H1 (cell line): ENCODE data around the gene POLR3G. TPM values are rescaled to one million over a fixed set of nuclear protein-coding genes. Genes with fewer than 3 reads are reported as not detected.
A peak's percentile ranks its signal among the peaks of the same experiment; 100 is the strongest.

Experiments
- CTCF ChIA-PET: fragments of 300-600 bp; sonication (Branson Sonifier 250); formaldehyde crosslinking; loops from one replicate; lab custom pipeline; 2021; ENCODE audit not compliant: partially characterized antibody; lab: Charles Lee
- POLR2A ChIA-PET: fragments of 300-600 bp; sonication (Branson Sonifier 250); formaldehyde crosslinking; loops from one replicate; lab custom pipeline; 2021; ENCODE audit warnings: inconsistent platforms; ENCODE audit not compliant: partially characterized antibody; lab: Charles Lee
- DNase-seq, 2 experiments: peaks; one replicate each; pipeline versions ENCODE4 v3.0.0 to v3.0.0-alpha.2; 2010 to 2022; ENCODE audit warnings: low spot score in 2 of 2, low read depth in 1 of 2, mixed read lengths in 1 of 2
- FAIRE-seq: peaks from 2 replicates; lab custom pipeline; 2011; peaks lifted over from hg19 to GRCh38; lab: Jason Lieb, UNC
- H2AFZ ChIP-seq: 2 replicates; pipeline ENCODE4 v1.8.1; 2012; ENCODE audit warnings: low read length, inconsistent platforms
- H2AK5ac ChIP-seq: 2 replicates; pipeline ENCODE4 v1.6.1; 2013; ENCODE audit warnings: low read depth, low read length
- H2BK120ac ChIP-seq: replicated peaks from 2 replicates; pipeline ENCODE3; 2013; ENCODE audit warnings: low read depth, low read length, inconsistent platforms
- H2BK12ac ChIP-seq: 2 replicates; pipeline ENCODE4 v1.6.1; 2013; ENCODE audit warnings: low read depth, low read length
- H2BK15ac ChIP-seq: 2 replicates; pipeline ENCODE4 v1.6.1; 2013; ENCODE audit warnings: low read length
- H2BK20ac ChIP-seq: 2 replicates; pipeline ENCODE4 v1.6.1; 2013; ENCODE audit warnings: low read length
- H2BK5ac ChIP-seq: 2 replicates; pipeline ENCODE4 v1.6.1; 2013; ENCODE audit warnings: low read depth, low read length
- H3K14ac ChIP-seq: 2 replicates; pipeline ENCODE4 v1.6.1; 2013; ENCODE audit warnings: inconsistent platforms; ENCODE audit not compliant: insufficient read length
- H3K18ac ChIP-seq: 2 replicates; pipeline ENCODE4 v1.6.1; 2013; ENCODE audit warnings: low read length; ENCODE audit errors: extremely low read depth
- H3K23ac ChIP-seq: 2 replicates; pipeline ENCODE4 v1.6.1; 2013; ENCODE audit warnings: inconsistent platforms; ENCODE audit not compliant: insufficient read length
- H3K23me2 ChIP-seq: 2 replicates; pipeline ENCODE4 v1.6.1; 2013; ENCODE audit warnings: low read depth, low read length
- H3K27ac ChIP-seq: 2 replicates; pipeline ENCODE4 v1.6.1; 2011; ENCODE audit warnings: low read depth, low read length, inconsistent platforms
- H3K27me3 ChIP-seq, 4 experiments: replicated peaks in 1 of 4; 1 replicate in 1 of 4; 2 replicates in 3 of 4; pipeline versions ENCODE4 v1.6.1 to v1.8.1; 2011 to 2013; ENCODE audit warnings: low read length in 3 of 4, mild to moderate bottlenecking in 3 of 4, inconsistent platforms in 2 of 4, mixed read lengths in 2 of 4, moderate library complexity in 1 of 4; ENCODE audit not compliant: control insufficient read depth in 3 of 4, insufficient read depth in 3 of 4; ENCODE audit errors: extremely low read depth in 1 of 4
- H3K36me3 ChIP-seq, 4 experiments: 2 replicates each; pipeline versions ENCODE4 v1.6.1 to v1.8.1; 2011 to 2013; ENCODE audit warnings: mild to moderate bottlenecking in 4 of 4, low read length in 3 of 4, moderate library complexity in 2 of 4, control low read depth in 1 of 4, inconsistent platforms in 1 of 4; ENCODE audit not compliant: insufficient read depth in 4 of 4, control insufficient read depth in 2 of 4
- H3K4ac ChIP-seq: replicated peaks from 2 replicates; pipeline ENCODE3; 2013; ENCODE audit warnings: low read length, low read depth, mixed read lengths, inconsistent platforms; ENCODE audit not compliant: insufficient read length
- H3K4me1 ChIP-seq, 4 experiments: replicated peaks in 1 of 4; 1 replicate in 1 of 4; 2 replicates in 3 of 4; pipeline versions ENCODE4 v1.6.1 to v1.8.1; 2011 to 2013; ENCODE audit warnings: low read length in 3 of 4, inconsistent platforms in 2 of 4, mixed read lengths in 1 of 4; ENCODE audit not compliant: insufficient read depth in 4 of 4, control insufficient read depth in 3 of 4
- H3K4me2 ChIP-seq, 2 experiments: 2 replicates each; pipeline versions ENCODE4 v1.6.1 to v1.8.1; 2011 to 2013; ENCODE audit warnings: low read depth in 2 of 2, low read length in 2 of 2, control low read depth in 1 of 2, inconsistent platforms in 1 of 2, mild to moderate bottlenecking in 1 of 2; ENCODE audit not compliant: insufficient read depth in 1 of 2
- H3K4me3 ChIP-seq, 4 experiments: fragments of 200-600, 300-600 bp in 1 of 4; sonication (generic), shearing (Covaris generic), sonication (Bioruptor Twin) in 1 of 4; 2 replicates each; pipeline versions ENCODE4 v1.5.1 to v1.8.1; 2011 to 2016; ENCODE audit warnings: low read length in 4 of 4, low read depth in 3 of 4, control low read depth in 2 of 4, inconsistent platforms in 2 of 4, mild to moderate bottlenecking in 2 of 4, mixed read lengths in 1 of 4, moderate library complexity in 1 of 4; ENCODE audit not compliant: insufficient read depth in 2 of 4; ENCODE audit errors: extremely low read depth in 1 of 4
- H3K56ac ChIP-seq: replicated peaks from 2 replicates; pipeline ENCODE3; 2013; ENCODE audit warnings: low read depth, mild to moderate bottlenecking, mixed read lengths, low read length, inconsistent platforms; ENCODE audit not compliant: insufficient read length
- H3K79me1 ChIP-seq: 2 replicates; pipeline ENCODE4 v1.6.1; 2013; ENCODE audit warnings: low read depth, low read length, control low read depth
- H3K79me2 ChIP-seq, 2 experiments: 2 replicates each; pipeline versions ENCODE4 v1.6.1 to v1.8.1; 2012 to 2013; ENCODE audit warnings: low read length in 2 of 2, mild to moderate bottlenecking in 2 of 2, inconsistent platforms in 1 of 2; ENCODE audit not compliant: insufficient read depth in 2 of 2, control insufficient read depth in 1 of 2
- H3K9ac ChIP-seq, 4 experiments: replicated peaks in 1 of 4; 1 replicate in 1 of 4; 2 replicates in 3 of 4; pipeline versions ENCODE4 v1.6.1 to v1.8.1; 2011 to 2013; ENCODE audit warnings: low read depth in 3 of 4, low read length in 3 of 4, control low read depth in 2 of 4, mild to moderate bottlenecking in 2 of 4, moderate library complexity in 2 of 4, inconsistent platforms in 1 of 4; ENCODE audit errors: extremely low read depth in 1 of 4
- H3K9me3 ChIP-seq, 2 experiments: 2 replicates each; pipeline versions ENCODE4 v1.6.1 to v1.8.1; 2012 to 2013; ENCODE audit warnings: mild to moderate bottlenecking in 2 of 2, moderate library complexity in 2 of 2, control low read depth in 1 of 2, inconsistent platforms in 1 of 2, low read depth in 1 of 2, low read length in 1 of 2, mixed read lengths in 1 of 2; ENCODE audit not compliant: insufficient read depth in 2 of 2
- H4K20me1 ChIP-seq, 2 experiments: replicated peaks in 1 of 2; 2 replicates each; pipeline versions ENCODE3 to v1.8.1; 2011 to 2013; ENCODE audit warnings: inconsistent platforms in 2 of 2, low read length in 2 of 2, mild to moderate bottlenecking in 1 of 2; ENCODE audit not compliant: insufficient read depth in 2 of 2, control insufficient read depth in 1 of 2
- H4K5ac ChIP-seq: 2 replicates; pipeline ENCODE4 v1.6.1; 2013; ENCODE audit warnings: low read length, low read depth, mixed read lengths, inconsistent platforms; ENCODE audit not compliant: insufficient read length
- H4K8ac ChIP-seq: 2 replicates; pipeline ENCODE4 v1.8.0; 2013; ENCODE audit warnings: mild to moderate bottlenecking, moderate library complexity, low read length, inconsistent platforms; ENCODE audit not compliant: insufficient read depth; ENCODE audit errors: extremely low read depth
- H4K91ac ChIP-seq: replicated peaks from 2 replicates; pipeline ENCODE3; 2013; ENCODE audit warnings: low read length, mixed read lengths, inconsistent platforms; ENCODE audit not compliant: insufficient read length
- CHD2 ChIP-seq: IDR thresholded peaks from 2 replicates; pipeline ENCODE4 v1.6.1; 2012; ENCODE audit warnings: low read length, improper control_type of control experiment
- EZH2 ChIP-seq: fragments of 200-600 bp; sonication (generic); IDR thresholded peaks from 2 replicates; pipeline ENCODE4 v1.7.1; 2012; ENCODE audit warnings: low read depth, mild to moderate bottlenecking, moderate library complexity, low read length, inconsistent platforms; ENCODE audit not compliant: severe bottlenecking
- GABPA ChIP-seq: IDR thresholded peaks from 2 replicates; pipeline ENCODE4 v1.6.1; 2011; ENCODE audit warnings: mild to moderate bottlenecking, low read length, moderate library complexity, borderline replicate concordance; ENCODE audit not compliant: insufficient read depth
- HDAC6 ChIP-seq: IDR thresholded peaks from one replicate; pipeline ENCODE4 v1.7.1; 2012; ENCODE audit warnings: low read depth, mild to moderate bottlenecking, inconsistent platforms, low read length, moderate library complexity
- JUN ChIP-seq: IDR thresholded peaks from 2 replicates; pipeline ENCODE4 v1.6.1; 2011; ENCODE audit warnings: low read depth, mild to moderate bottlenecking, improper control_type of control experiment, low read length
- SIN3A ChIP-seq, 2 experiments: IDR thresholded peaks in 1 of 2; conservative IDR thresholded peaks in 1 of 2; 2 replicates each; pipeline ENCODE4 v1.6.1; 2011 to 2012; ENCODE audit warnings: low read length in 2 of 2, improper control_type of control experiment in 1 of 2, low read depth in 1 of 2, mild to moderate bottlenecking in 1 of 2
- SIRT6 ChIP-seq: IDR thresholded peaks from one replicate; pipeline ENCODE4 v1.7.1; 2012; ENCODE audit warnings: low read length, inconsistent platforms
- TBP ChIP-seq: IDR thresholded peaks from 2 replicates; pipeline ENCODE4 v1.6.1; 2011; ENCODE audit warnings: low read depth, low read length, improper control_type of control experiment
- polyA plus RNA-seq, 7 experiments: library from polyadenylated mRNA; depleted of rRNA in 3 of 7; stranded (reverse) in 5 of 7; unstranded in 2 of 7; fragments of >200 nt in 5 of 7; fragments of 200-250 nt in 2 of 7; gene quantifications; 1 replicate in 5 of 7; 2 replicates in 1 of 7; 4 replicates in 1 of 7; pipeline versions ENCODE4 v1.2.1 to v1.2.3, GENCODE V29; 2011 to 2013; ENCODE audit warnings: missing spikeins in 2 of 7, mixed read lengths in 2 of 7
- total RNA-seq: library from RNA; stranded (reverse); fragmentation: NEBNext Ultra II Directional; extraction: Animal tissue kit (Norgen Biotek cat#: 25700); gene quantifications from 2 replicates; pipeline ENCODE4 v1.2.1, GENCODE V29; 2021
- TF ChIP-seq, protein P1 (sequence below): IDR thresholded peaks from 2 replicates; pipeline ENCODE4 v1.6.1; 2011; ENCODE audit warnings: low read length, improper control_type of control experiment

POLR3G gene
- total and polyA plus RNA-seq, 2 of the 8 experiments (the other 6 are each of a cell fraction or from before 2014, with no cell fraction given) = 119 to 179 TPM

DNA sequence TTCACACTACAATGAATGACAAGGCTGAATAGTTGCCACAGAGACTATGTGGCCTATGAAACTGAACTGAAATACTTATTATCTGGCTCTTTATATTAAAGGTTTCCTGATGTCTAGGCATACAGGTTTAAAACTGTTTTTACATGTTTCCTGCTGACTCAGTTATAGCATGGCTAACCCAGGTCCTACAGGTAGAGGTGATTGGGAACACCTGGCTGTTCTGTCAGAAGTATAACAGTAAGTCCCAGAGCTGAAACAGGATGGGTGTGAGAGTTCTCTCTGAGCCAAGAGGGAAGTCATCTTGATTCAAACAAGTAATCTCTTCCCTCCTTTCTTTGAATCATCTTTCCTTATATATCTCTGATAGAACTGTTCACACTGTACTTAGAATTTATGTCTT, 79.0 kb downstream of the POLR3G start:
- H3K4me2 ChIP-seq = no peak overlapping the region
- H3K56ac ChIP-seq = no peak overlapping the region
- no peak overlapping the region for H3K23ac ChIP-seq
- H3K79me2 ChIP-seq = no peaks in the 10 kb centered on the region
- no peak overlapping the region for H2BK20ac ChIP-seq
- POLR2A ChIA-PET = interaction anchor here (1.8 kb wide), 1 partner anchor 9 kb away, joined by 6 read pairs; no protein-coding TSS in a partner anchor
- H3K36me3 ChIP-seq = no peaks in the 10 kb centered on the region
- no peaks in the 10 kb centered on the region for H3K27me3 ChIP-seq
- no peaks in the 10 kb centered on the region for H3K9me3 ChIP-seq
- CTCF ChIA-PET = interaction anchor here (1.5 kb wide), 1 partner anchor 51 kb away, joined by 4 read pairs; no protein-coding TSS in a partner anchor
- TF ChIP-seq CHD2 (no peak), JUN (no peak), GABPA (no peak), EZH2 (no peak), HDAC6 (no peak), SIRT6 (no peak), TBP (no peak), SIN3A (conservative IDR thresholded peaks at IDR 0.05 in 1 of 2, IDR thresholded peaks at IDR 0.05 in 1 of 2; ENCODE audit: low read depth in 1 of 2, low read length in 2 of 2) (no peak)
- TF ChIP-seq, protein P1, sequence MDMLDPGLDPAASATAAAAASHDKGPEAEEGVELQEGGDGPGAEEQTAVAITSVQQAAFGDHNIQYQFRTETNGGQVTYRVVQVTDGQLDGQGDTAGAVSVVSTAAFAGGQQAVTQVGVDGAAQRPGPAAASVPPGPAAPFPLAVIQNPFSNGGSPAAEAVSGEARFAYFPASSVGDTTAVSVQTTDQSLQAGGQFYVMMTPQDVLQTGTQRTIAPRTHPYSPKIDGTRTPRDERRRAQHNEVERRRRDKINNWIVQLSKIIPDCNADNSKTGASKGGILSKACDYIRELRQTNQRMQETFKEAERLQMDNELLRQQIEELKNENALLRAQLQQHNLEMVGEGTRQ = no peak
- peaks cover 3 to 14% (median 8%) of the 10 kb centered on the region in 4 experiments; a peak in 6 of 7 replicates for H3K4me1 ChIP-seq
- DNase-seq = no peak
- H3K4me3 ChIP-seq = no peak overlapping the region
- no peak overlapping the region for H3K14ac ChIP-seq
- no peak overlapping the region for H3K27ac ChIP-seq
- no peak overlapping the region for H4K5ac ChIP-seq
- no peak overlapping the region for H2BK15ac ChIP-seq
- H3K9ac ChIP-seq = no peak overlapping the region
- H2BK120ac ChIP-seq = no peak overlapping the region
- no peaks in the 10 kb centered on the region for H3K79me1 ChIP-seq
- H4K91ac ChIP-seq = no peak overlapping the region
- no peak overlapping the region for H2AK5ac ChIP-seq
- H3K4ac ChIP-seq = no peak overlapping the region
- no peak for FAIRE-seq
- no peak overlapping the region for H2BK12ac ChIP-seq
- no peaks in the 10 kb centered on the region for H4K20me1 ChIP-seq
- no peak overlapping the region for H4K8ac ChIP-seq
- no peak overlapping the region for H2BK5ac ChIP-seq
- H3K18ac ChIP-seq = peak overlapping the region; percentile 52; the same call in 1 of the 2 replicates
- H3K23me2 ChIP-seq = peaks cover 5% of the 10 kb centered on the region; the same call in 1 of the 2 replicates
- no peak overlapping the region for H2AFZ ChIP-seq
